B cell (primary cell): ENCODE results near the gene PTPRE. TPM values are rescaled to one million over a fixed set of nuclear protein-coding genes. Genes with fewer than 3 reads are reported as not detected.

Source experiments
- ATAC-seq: fragments of 200-7000 bp; cut with Tn5 transposase; one replicate; pipeline ENCODE4 v1.10.0; 2021; ENCODE audit warnings: low read depth, mild to moderate bottlenecking, moderate number of reproducible peaks, moderate library complexity
- CTCF ChIA-PET: fragments of 350-600 bp; sonication (Branson Sonifier 250); formaldehyde crosslinking; loops from one replicate; lab custom pipeline; 2021; ENCODE audit warnings: antibody characterized with exemption, inconsistent platforms; lab: Charles Lee
- POLR2A ChIA-PET: fragments of 350-600 bp; sonication (Branson Sonifier 250); formaldehyde crosslinking; loops from one replicate; lab custom pipeline; 2021; ENCODE audit warnings: antibody characterized with exemption; lab: Charles Lee
- DNase-seq: peaks from one replicate; pipeline ENCODE4 v3.0.0; 2013
- H2AFZ ChIP-seq: 2 replicates; pipeline ENCODE4 v1.6.1; 2012; ENCODE audit warnings: mild to moderate bottlenecking, low read depth, low read length; ENCODE audit not compliant: insufficient read depth, poor library complexity, severe bottlenecking
- H3K27ac ChIP-seq, 2 donors: 1 replicate in 1 of 2; 2 replicates in 1 of 2; pipeline ENCODE4 v1.5.1; 2012 to 2013; ENCODE audit warnings: low read length in 2 of 2, mild to moderate bottlenecking in 2 of 2, moderate library complexity in 1 of 2
- H3K27me3 ChIP-seq, 4 experiments: fragments of 200-600 bp in 1 of 4; sonication (generic) in 1 of 4; replicated peaks in 1 of 4; 1 replicate in 2 of 4; 2 replicates in 2 of 4; pipeline versions ENCODE4 v1.6.1 to v1.7.0; 2013 to 2016; ENCODE audit warnings: low read length in 3 of 4, mild to moderate bottlenecking in 2 of 4, mixed read lengths in 1 of 4, moderate library complexity in 1 of 4; ENCODE audit not compliant: insufficient read depth in 4 of 4, control insufficient read depth in 3 of 4; ENCODE audit errors: control extremely low read depth in 1 of 4
- H3K36me3 ChIP-seq, 2 experiments: replicated peaks in 1 of 2; 1 replicate in 1 of 2; 2 replicates in 1 of 2; pipeline versions ENCODE4 v1.6.1 to v1.7.1; 2013; ENCODE audit warnings: low read length in 1 of 2; ENCODE audit not compliant: insufficient read depth in 2 of 2, control insufficient read depth in 1 of 2; ENCODE audit errors: control extremely low read depth in 1 of 2, extremely low read depth in 1 of 2
- H3K4me1 ChIP-seq, 2 donors: fragments of 200-600 bp in 1 of 2; sonication (generic) in 1 of 2; 1 replicate in 1 of 2; 2 replicates in 1 of 2; pipeline versions ENCODE4 v1.5.1 to v1.6.1; 2013 to 2017; ENCODE audit warnings: low read length in 2 of 2; ENCODE audit not compliant: control insufficient read depth in 2 of 2, insufficient read depth in 2 of 2
- H3K4me2 ChIP-seq: replicated peaks from 2 replicates; pipeline ENCODE3; 2012; ENCODE audit warnings: mild to moderate bottlenecking, low read depth, low read length; ENCODE audit not compliant: poor library complexity, severe bottlenecking
- H3K4me3 ChIP-seq, 5 experiments: fragments of 200-600 bp in 1 of 5; sonication (generic) in 1 of 5; 1 replicate in 3 of 5; 2 replicates in 2 of 5; pipeline versions ENCODE4 v1.5.1 to v1.7.0; 2011 to 2016; ENCODE audit warnings: low read length in 4 of 5, mild to moderate bottlenecking in 4 of 5, low read depth in 2 of 5, control low read depth in 1 of 5, moderate library complexity in 1 of 5; ENCODE audit not compliant: insufficient read depth in 1 of 5; ENCODE audit errors: control extremely low read depth in 1 of 5, extremely low read depth in 1 of 5
- H3K79me2 ChIP-seq: fragments of 200-600 bp; sonication (generic); one replicate; pipeline ENCODE4 v1.6.0; 2016; ENCODE audit warnings: low read length; ENCODE audit not compliant: control insufficient read depth, insufficient read depth
- H3K9ac ChIP-seq: fragments of 200-600 bp; sonication (generic); 2 replicates; pipeline ENCODE4 v1.6.1; 2017; ENCODE audit warnings: mild to moderate bottlenecking, low read length, moderate library complexity
- H3K9me3 ChIP-seq, 3 donors: one replicate each; pipeline versions ENCODE4 v1.6.1 to v1.7.1; 2013; ENCODE audit warnings: low read length in 2 of 3; ENCODE audit not compliant: control insufficient read depth in 2 of 3, insufficient read depth in 1 of 3; ENCODE audit errors: control extremely low read depth in 1 of 3
- H4K20me1 ChIP-seq: 2 replicates; pipeline ENCODE4 v1.6.0; 2012; ENCODE audit warnings: mild to moderate bottlenecking, low read length; ENCODE audit not compliant: insufficient read depth, control insufficient read depth, poor library complexity, severe bottlenecking
- H3K27ac Mint-ChIP-seq: one replicate; pipeline ENCODE4 v1.8.0; 2021; ENCODE audit warnings: mixed read lengths
- H3K27me3 Mint-ChIP-seq: one replicate; pipeline ENCODE4 v1.8.0; 2021; ENCODE audit warnings: mixed read lengths
- H3K4me1 Mint-ChIP-seq: one replicate; pipeline ENCODE4 v1.8.0; 2021; ENCODE audit warnings: mixed read lengths
- H3K4me3 Mint-ChIP-seq: one replicate; pipeline ENCODE4 v1.8.0; 2021; ENCODE audit warnings: mixed read lengths
- H3K9me3 Mint-ChIP-seq: one replicate; pipeline ENCODE4 v1.8.0; 2022; ENCODE audit warnings: mixed read lengths; ENCODE audit not compliant: insufficient read depth
- CTCF ChIP-seq: fragments of 200-600 bp; IDR thresholded peaks from one replicate; pipeline ENCODE4 v1.8.0; 2022; ENCODE audit warnings: antibody characterized with exemption, mild to moderate bottlenecking
- EZH2 ChIP-seq: IDR thresholded peaks from 2 replicates; pipeline ENCODE4 v1.6.1; 2012; ENCODE audit warnings: borderline replicate concordance, low read depth, mild to moderate bottlenecking, moderate library complexity, low read length; ENCODE audit not compliant: insufficient read depth, poor library complexity, severe bottlenecking
- WGBS: methylation state at CpG from one replicate; pipeline ENCODE4 v1.1.5; 2013; ENCODE audit warnings: missing lambda C conversion rate; ENCODE audit not compliant: insufficient coverage; 5-methylcytosine and 5-hydroxymethylcytosine counted together
- intact Hi-C: fragments of 100-400 bp; cut with micrococcal nuclease; formaldehyde crosslinking; loops from one replicate; pipeline ENCODE4 v1.10.0; 2022
- polyA plus RNA-seq: library from polyadenylated mRNA; depleted of rRNA; stranded (reverse); fragments of >200 nt; gene quantifications from 2 replicates; pipeline ENCODE4 v1.2.3, GENCODE V29; 2012
- total RNA-seq, 2 donors: library from RNA; stranded (reverse); fragments of 120-200 nt in 1 of 2; gene quantifications; 1 replicate in 1 of 2; 2 replicates in 1 of 2; pipeline versions ENCODE4 v1.2.3 to v1.2.4, GENCODE V29; 2013 to 2022

Gene PTPRE
- total and polyA plus RNA-seq, 2 donors (not counting 1 experiment from before 2014, with no cell fraction given), result 6.6 to 32.7 TPM

- Mint-ChIP-seq H3K4me1 (no peaks in the 10 kb centered on the region), H3K9me3 (no peaks in the 10 kb centered on the region), H3K27me3 (peaks cover 15% of the 10 kb centered on the region), H3K27ac (no peak overlapping the region), H3K4me3 (no peak overlapping the region)
- intact Hi-C loops, result no loop called here
- no peaks in the 10 kb centered on the region for H3K79me2 ChIP-seq
- H2AFZ ChIP-seq, result no peak overlapping the region
- H3K9me3 ChIP-seq, result peaks cover 0 to 7% (median 0%) of the 10 kb centered on the region in 3 donors
- ChIA-PET CTCF (no interaction called here), POLR2A (no interaction called here)
- TF ChIP-seq CTCF (no peak), EZH2 (no peak)
- H3K27me3 ChIP-seq, result peaks cover 0 to 8% (median 2%) of the 10 kb centered on the region in 4 experiments
- no peak overlapping the region for H3K9ac ChIP-seq
- DNase-seq (no peak), ATAC-seq (no peak)
- H4K20me1 ChIP-seq, result no peaks in the 10 kb centered on the region
- H3K36me3 ChIP-seq, result no peaks in the 10 kb centered on the region
- H3K27ac ChIP-seq, result no peak overlapping the region
- H3K4me2 ChIP-seq, result no peak overlapping the region
- no peaks in the 10 kb centered on the region for H3K4me1 ChIP-seq
- no CpG with 5 or more reads among the region's 2 CpGs for WGBS
- H3K4me3 ChIP-seq, result no peak overlapping the region
Measured at GRCh38 chr10:127897177-127897576, 9.7 kb upstream of the PTPRE start.

- Histone ChIP-seq H3K36me3 (no peaks in the 10 kb centered on the region), H3K27me3 (peaks cover 0 to 8% (median 2%) of the 10 kb centered on the region in 4 experiments), H3K9ac (no peak overlapping the region), H3K79me2 (no peaks in the 10 kb centered on the region), H3K4me3 (no peak overlapping the region), H3K27ac (no peak overlapping the region), H3K4me2 (no peak overlapping the region), H2AFZ (no peak overlapping the region), H4K20me1 (no peaks in the 10 kb centered on the region), H3K4me1 (no peaks in the 10 kb centered on the region), H3K9me3 (peaks cover 0 to 7% (median 1%) of the 10 kb centered on the region in 3 donors)
- POLR2A ChIA-PET, result no interaction called here
- no peaks in the 10 kb centered on the region for H3K4me1 Mint-ChIP-seq
- H3K9me3 Mint-ChIP-seq, result no peaks in the 10 kb centered on the region
- H3K4me3 Mint-ChIP-seq, result no peak overlapping the region
- intact Hi-C loops, result no loop called here
- peaks cover 33% of the 10 kb centered on the region for H3K27me3 Mint-ChIP-seq
- CTCF ChIA-PET, result no interaction called here
- H3K27ac Mint-ChIP-seq, result no peak overlapping the region
- DNase-seq (no peak), ATAC-seq (no peak)
- no CpG with 5 or more reads among the region's 3 CpGs for WGBS
- TF ChIP-seq EZH2 (no peak), CTCF (no peak)
Measured at GRCh38 chr10:127899766-127900387, 7.0 kb upstream of the PTPRE start.
